PC-9 (cell line): ENCODE results near the gene MPND. TPM values are rescaled to one million over a fixed set of nuclear protein-coding genes. Genes with fewer than 3 reads are reported as not detected.

ENCODE experiments used
- BruUV-seq: library from RNA; stranded (reverse); fragments of 400-500 nt; replicated peaks from 2 replicates; lab custom pipeline; 2021; lab: Mats Ljungman, UMichigan
- CTCF ChIA-PET: fragments of 300-600 bp; sonication (Branson Sonifier 250); formaldehyde crosslinking; loops from one replicate; lab custom pipeline; 2022; ENCODE audit warnings: antibody characterized with exemption; lab: Charles Lee
- POLR2A ChIA-PET: fragments of 300-600 bp; sonication (Branson Sonifier 250); formaldehyde crosslinking; loops from one replicate; lab custom pipeline; 2022; ENCODE audit warnings: antibody characterized with exemption; ENCODE audit not compliant: unreplicated experiment; lab: Charles Lee
- DNase-seq, 2 experiments: peaks; one replicate each; pipeline versions ENCODE4 v3.0.0 to v3.0.0-alpha.2; 2015 to 2022; ENCODE audit warnings: mixed read lengths in 1 of 2
- H2AFZ ChIP-seq: fragments of 200-600 bp; sonication (generic); 2 replicates; pipeline ENCODE4 v1.8.1; 2017; ENCODE audit warnings: antibody characterized with exemption
- H3F3A ChIP-seq: fragments of 200-600 bp; sonication (generic); 2 replicates; pipeline ENCODE4 v1.8.1; 2017; ENCODE audit warnings: antibody characterized with exemption, mild to moderate bottlenecking, low read depth; ENCODE audit not compliant: insufficient read depth
- H3K27ac ChIP-seq: fragments of 200-600 bp; sonication (generic); 2 replicates; pipeline ENCODE4 v1.6.1; 2016; ENCODE audit warnings: mixed run types
- H3K27me3 ChIP-seq: fragments of 200-600 bp; sonication (generic); 2 replicates; pipeline ENCODE4 v1.6.1; 2016; ENCODE audit warnings: low read depth, mixed run types; ENCODE audit not compliant: insufficient read depth
- H3K36me3 ChIP-seq: fragments of 200-600 bp; sonication (generic); 2 replicates; pipeline ENCODE4 v1.6.1; 2016; ENCODE audit warnings: low read depth, mixed run types
- H3K4me1 ChIP-seq: fragments of 200-600 bp; sonication (generic); replicated peaks from 2 replicates; pipeline ENCODE4 v1.6.1; 2016; ENCODE audit warnings: mixed run types; ENCODE audit not compliant: insufficient read depth
- H3K4me2 ChIP-seq: fragments of 200-600 bp; sonication (generic); 2 replicates; pipeline ENCODE4 v1.6.1; 2017; ENCODE audit warnings: mixed run types
- H3K4me3 ChIP-seq: fragments of 200-600 bp; sonication (generic); 2 replicates; pipeline ENCODE4 v1.6.1; 2016; ENCODE audit warnings: mixed run types
- H3K79me2 ChIP-seq: fragments of 200-600 bp; sonication (generic); 2 replicates; pipeline ENCODE4 v1.6.1; 2017; ENCODE audit warnings: low read depth, mixed run types
- H3K9me2 ChIP-seq: fragments of 200-600 bp; sonication (generic); 2 replicates; pipeline ENCODE4 v1.8.1; 2017; ENCODE audit warnings: mild to moderate bottlenecking; ENCODE audit not compliant: insufficient read depth
- H3K9me3 ChIP-seq: fragments of 200-600 bp; sonication (generic); 2 replicates; pipeline ENCODE4 v1.8.1; 2016; ENCODE audit warnings: low read depth; ENCODE audit not compliant: insufficient read depth
- H4K20me1 ChIP-seq: fragments of 200-600 bp; sonication (generic); 2 replicates; pipeline ENCODE4 v1.8.1; 2017; ENCODE audit not compliant: insufficient read depth
- EZH2 ChIP-seq: fragments of 200-600 bp; sonication (generic); IDR thresholded peaks from 2 replicates; pipeline ENCODE4 v1.8.0; 2017; ENCODE audit warnings: antibody characterized with exemption, low read depth
- intact Hi-C: fragments of 100-400 bp; cut with micrococcal nuclease; formaldehyde crosslinking; loops from one replicate; pipeline ENCODE4 v1.10.0; 2022; ENCODE audit not compliant: unreplicated experiment
- total RNA-seq: library from RNA; stranded (reverse); gene quantifications from 2 replicates; pipeline ENCODE4 v1.2.3, GENCODE V29; 2021
- TF ChIP-seq, protein P1 (sequence below): fragments of 200-600 bp; sonication (generic); conservative IDR thresholded peaks from 2 replicates; pipeline ENCODE4 v1.6.1; 2017; ENCODE audit warnings: mixed run types, antibody characterized with exemption, mild to moderate bottlenecking, moderate library complexity

Gene MPND
- total RNA-seq, 1 experiment from 2014 or later, result 12.6 TPM

DNA sequence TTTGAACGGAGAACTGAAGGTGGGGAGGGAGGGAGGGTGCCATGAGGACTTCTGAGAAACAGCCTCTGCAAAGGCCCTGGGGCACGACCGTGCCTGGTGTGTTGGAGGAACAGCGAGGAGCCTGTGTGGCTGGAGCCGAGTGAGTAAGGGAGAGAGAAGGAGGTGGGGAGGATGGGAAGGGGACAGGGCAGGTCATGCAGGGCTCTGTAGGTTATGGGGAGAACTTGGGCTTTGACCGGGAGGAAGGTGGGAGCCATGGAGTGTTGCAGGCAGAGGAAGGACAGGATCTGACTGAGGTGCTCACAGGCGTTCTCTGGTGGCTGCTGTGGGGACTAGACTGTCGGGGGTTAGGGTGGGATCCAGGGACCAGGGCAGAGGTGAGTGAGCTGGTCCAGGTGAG lies 6.7 kb downstream of the MPND start:
- H2AFZ ChIP-seq, result no peak overlapping the region
- peaks cover 3% of the 10 kb centered on the region; the same call in 1 of the 2 replicates for H3F3A ChIP-seq
- CTCF ChIA-PET, result no interaction called here
- no peak overlapping the region for H3K4me2 ChIP-seq
- intact Hi-C loops, result no loop called here
- no peaks in the 10 kb centered on the region for H3K79me2 ChIP-seq
- H3K27me3 ChIP-seq, result no peaks in the 10 kb centered on the region
- no peak overlapping the region for H3K4me3 ChIP-seq
- H3K27ac ChIP-seq, result no peak overlapping the region
- no peak for TF ChIP-seq EZH2
- TF ChIP-seq, protein P1, sequence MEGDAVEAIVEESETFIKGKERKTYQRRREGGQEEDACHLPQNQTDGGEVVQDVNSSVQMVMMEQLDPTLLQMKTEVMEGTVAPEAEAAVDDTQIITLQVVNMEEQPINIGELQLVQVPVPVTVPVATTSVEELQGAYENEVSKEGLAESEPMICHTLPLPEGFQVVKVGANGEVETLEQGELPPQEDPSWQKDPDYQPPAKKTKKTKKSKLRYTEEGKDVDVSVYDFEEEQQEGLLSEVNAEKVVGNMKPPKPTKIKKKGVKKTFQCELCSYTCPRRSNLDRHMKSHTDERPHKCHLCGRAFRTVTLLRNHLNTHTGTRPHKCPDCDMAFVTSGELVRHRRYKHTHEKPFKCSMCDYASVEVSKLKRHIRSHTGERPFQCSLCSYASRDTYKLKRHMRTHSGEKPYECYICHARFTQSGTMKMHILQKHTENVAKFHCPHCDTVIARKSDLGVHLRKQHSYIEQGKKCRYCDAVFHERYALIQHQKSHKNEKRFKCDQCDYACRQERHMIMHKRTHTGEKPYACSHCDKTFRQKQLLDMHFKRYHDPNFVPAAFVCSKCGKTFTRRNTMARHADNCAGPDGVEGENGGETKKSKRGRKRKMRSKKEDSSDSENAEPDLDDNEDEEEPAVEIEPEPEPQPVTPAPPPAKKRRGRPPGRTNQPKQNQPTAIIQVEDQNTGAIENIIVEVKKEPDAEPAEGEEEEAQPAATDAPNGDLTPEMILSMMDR, result no peak
- POLR2A ChIA-PET, result no interaction called here
- no TSS peak for BruUV-seq
- no peak for DNase-seq
- no peaks in the 10 kb centered on the region for H3K36me3 ChIP-seq
- H3K9me3 ChIP-seq, result no peaks in the 10 kb centered on the region
- H4K20me1 ChIP-seq, result no peaks in the 10 kb centered on the region
- H3K4me1 ChIP-seq, result no peaks in the 10 kb centered on the region
- H3K9me2 ChIP-seq, result no peaks in the 10 kb centered on the region

DNA sequence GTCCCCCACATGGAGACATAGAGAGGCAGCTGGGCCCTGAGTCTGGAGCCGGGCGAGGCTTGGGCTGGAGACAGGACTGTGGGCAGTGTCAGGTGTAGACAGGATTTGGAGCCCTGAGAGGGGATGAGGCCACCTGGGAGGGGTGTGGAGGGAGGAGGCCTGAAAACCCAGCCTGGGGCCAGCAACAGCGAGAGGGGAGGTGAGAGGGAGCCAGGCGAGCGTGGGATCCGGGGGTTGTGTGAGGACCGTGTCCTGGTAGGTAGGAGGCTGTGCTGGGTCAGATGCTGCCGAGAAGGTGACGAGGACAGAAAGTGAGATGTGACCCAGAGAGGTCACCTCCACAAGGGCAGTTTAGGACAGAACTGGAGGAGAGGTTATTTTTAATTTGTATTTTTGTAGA lies 7.4 kb downstream of the MPND start:
- DNase-seq, result no peak
- H3K36me3 ChIP-seq, result no peaks in the 10 kb centered on the region
- no peak overlapping the region for H3K4me2 ChIP-seq
- ChIA-PET POLR2A (no interaction called here), CTCF (no interaction called here)
- H3K4me3 ChIP-seq, result no peak overlapping the region
- no peak overlapping the region for H3K27ac ChIP-seq
- BruUV-seq, result no TSS peak
- H3F3A ChIP-seq, result peaks cover 3% of the 10 kb centered on the region; the same call in 1 of the 2 replicates
- no peak overlapping the region for H2AFZ ChIP-seq
- H3K9me3 ChIP-seq, result no peaks in the 10 kb centered on the region
- no peaks in the 10 kb centered on the region for H3K4me1 ChIP-seq
- H3K27me3 ChIP-seq, result no peaks in the 10 kb centered on the region
- intact Hi-C loops, result no loop called here
- no peaks in the 10 kb centered on the region for H3K79me2 ChIP-seq
- H4K20me1 ChIP-seq, result no peaks in the 10 kb centered on the region
- TF ChIP-seq, protein P1, result no peak
- TF ChIP-seq EZH2, result no peak
- no peaks in the 10 kb centered on the region for H3K9me2 ChIP-seq

DNA sequence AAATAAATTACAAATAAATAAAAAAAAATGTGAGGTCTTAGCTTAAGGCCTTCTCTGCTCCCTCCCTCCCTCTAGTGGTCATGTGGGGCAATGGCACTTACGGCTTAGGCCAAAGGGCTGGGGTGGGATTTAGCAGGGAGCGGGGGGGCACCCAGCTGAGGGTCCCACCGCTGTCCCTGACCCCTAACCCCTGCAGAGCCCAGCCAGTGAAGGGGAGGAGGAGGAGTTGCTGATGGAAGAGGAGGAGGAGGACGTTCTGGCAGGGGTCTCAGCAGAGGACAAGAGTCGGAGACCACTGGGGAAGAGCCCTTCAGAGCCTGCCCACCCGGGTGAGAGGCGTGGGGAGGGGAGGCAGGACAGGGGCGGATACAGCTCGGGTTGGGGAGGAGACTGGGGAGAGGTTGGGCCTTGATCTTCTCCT lies 9.3 kb downstream of the MPND start:
- Histone ChIP-seq H3K4me1 (no peaks in the 10 kb centered on the region), H3K9me2 (no peaks in the 10 kb centered on the region), H3F3A (peaks cover 3% of the 10 kb centered on the region; the same call in 1 of the 2 replicates), H2AFZ (no peak overlapping the region), H3K27ac (no peak overlapping the region), H3K9me3 (no peaks in the 10 kb centered on the region), H3K4me3 (no peak overlapping the region), H3K4me2 (no peak overlapping the region), H3K79me2 (no peaks in the 10 kb centered on the region), H3K27me3 (no peaks in the 10 kb centered on the region), H3K36me3 (no peaks in the 10 kb centered on the region), H4K20me1 (no peaks in the 10 kb centered on the region)
- ChIA-PET CTCF (interaction anchor here (0.6 to 1.4 kb wide), 7 partner anchors 10 to 1073 kb away, joined by 3 to 21 read pairs (median 8); partner anchors contain the start of genes FEM1A and STAP2), POLR2A (interaction anchor here (0.9 kb wide), 1 partner anchor 10 kb away, joined by 4 read pairs; the partner anchor contains the start of gene MPND)
- TF ChIP-seq, protein P1, result peak; percentile 87
- no peak for TF ChIP-seq EZH2
- intact Hi-C loops, result loop anchor here (1.0 kb wide), 2 partner anchors 48 to 85 kb away; partner anchors contain the start of gene SH3GL1
- DNase-seq, result peak in 1 of 2 experiments; percentile 49
- BruUV-seq, result no TSS peak
